SJSA1 (cell line): ENCODE results near the gene SDF2L1. TPM values are rescaled to one million over a fixed set of nuclear protein-coding genes. Genes with fewer than 3 reads are reported as not detected.
A peak's percentile ranks its signal among the peaks of the same experiment; 100 is the strongest.
"Not testable (repeated sequence)": the region's sequence is repeated elsewhere in the genome, so short reads cannot be mapped to it uniquely, and the experiment has no call there.

Experiments
- DNase-seq, 2 experiments: peaks; one replicate each; pipeline ENCODE4 v3.0.0-alpha.2; 2015 to 2020; ENCODE audit warnings: low spot score in 2 of 2, low read depth in 1 of 2
- H3K27ac ChIP-seq: fragments of 250-450 bp; sonication (Bioruptor Pico); 2 replicates; pipeline ENCODE4 v1.5.1; 2020; ENCODE audit warnings: mild to moderate bottlenecking, moderate library complexity
- H3K27me3 ChIP-seq: fragments of 250-450 bp; sonication (Bioruptor Pico); replicated peaks from 2 replicates; pipeline ENCODE4 v1.5.1; 2020; ENCODE audit warnings: mild to moderate bottlenecking, moderate library complexity
- H3K36me3 ChIP-seq: fragments of 250-450 bp; sonication (Bioruptor Pico); 2 replicates; pipeline ENCODE4 v1.5.1; 2020; ENCODE audit warnings: mild to moderate bottlenecking
- H3K4me1 ChIP-seq: fragments of 250-450 bp; sonication (Bioruptor Pico); replicated peaks from 2 replicates; pipeline ENCODE4 v1.6.1; 2021; ENCODE audit warnings: mild to moderate bottlenecking
- H3K4me3 ChIP-seq: fragments of 250-450 bp; sonication (Bioruptor Pico); 2 replicates; pipeline ENCODE4 v1.5.1; 2020; ENCODE audit warnings: mild to moderate bottlenecking
- H3K9me3 ChIP-seq: fragments of 250-450 bp; sonication (Bioruptor Pico); replicated peaks from 2 replicates; pipeline ENCODE4 v1.5.1; 2020; ENCODE audit warnings: mild to moderate bottlenecking
- total RNA-seq: library from RNA; depleted of rRNA; stranded (reverse); fragments of >200 nt; shearing (Covaris generic); gene quantifications from 2 replicates; pipeline ENCODE4 v1.2.3, GENCODE V29; 2014

SDF2L1 gene
- total RNA-seq, 1 experiment from 2014 or later, result 64.3 TPM

DNA sequence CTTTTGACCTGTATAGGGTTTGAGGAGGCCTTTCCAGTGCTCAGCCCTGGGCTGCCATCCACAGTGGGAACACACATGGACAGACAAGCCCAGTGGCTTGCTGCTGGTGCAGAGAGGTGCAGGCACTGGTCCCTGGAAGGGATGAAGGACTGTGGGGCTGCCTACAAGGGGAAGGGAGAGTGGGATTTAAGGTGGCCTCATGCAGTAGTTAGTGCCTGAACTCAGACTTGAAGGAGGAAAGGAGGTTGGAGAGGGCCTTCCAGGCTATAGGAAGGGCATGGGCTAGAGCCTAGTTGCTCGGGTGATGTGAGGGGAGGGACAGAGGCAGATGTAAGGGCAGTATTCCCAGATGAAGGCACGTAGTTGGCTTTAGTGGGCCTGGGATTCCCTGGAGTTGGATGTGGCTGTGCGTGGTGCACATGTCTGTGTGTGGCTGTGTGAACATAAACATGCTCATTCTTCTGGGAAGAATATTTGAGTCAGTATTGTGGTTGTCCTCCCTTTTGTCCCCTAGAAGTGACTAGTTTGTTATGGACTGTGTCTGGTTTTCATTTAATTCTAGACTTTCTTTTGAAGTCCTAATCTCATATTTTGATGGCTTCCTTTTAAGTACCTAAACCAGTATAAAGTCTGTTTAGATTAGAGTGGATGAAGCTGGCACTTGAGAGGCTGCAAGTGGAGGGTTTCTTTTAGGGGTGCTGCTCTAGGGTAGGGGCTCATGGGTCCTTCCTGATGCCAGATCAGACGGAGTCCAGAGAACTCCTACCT lies 30.7 kb upstream of the SDF2L1 start:
- H3K27me3 ChIP-seq, result no peaks in the 10 kb centered on the region
- DNase-seq, result peak; percentile 64 to 75
- no peaks in the 10 kb centered on the region for H3K9me3 ChIP-seq
- no peak overlapping the region; the same call in 1 of the 2 replicates for H3K27ac ChIP-seq
- H3K4me3 ChIP-seq, result no peak overlapping the region
- peaks cover 73% of the 10 kb centered on the region for H3K36me3 ChIP-seq
- peaks cover 25% of the 10 kb centered on the region for H3K4me1 ChIP-seq

DNA sequence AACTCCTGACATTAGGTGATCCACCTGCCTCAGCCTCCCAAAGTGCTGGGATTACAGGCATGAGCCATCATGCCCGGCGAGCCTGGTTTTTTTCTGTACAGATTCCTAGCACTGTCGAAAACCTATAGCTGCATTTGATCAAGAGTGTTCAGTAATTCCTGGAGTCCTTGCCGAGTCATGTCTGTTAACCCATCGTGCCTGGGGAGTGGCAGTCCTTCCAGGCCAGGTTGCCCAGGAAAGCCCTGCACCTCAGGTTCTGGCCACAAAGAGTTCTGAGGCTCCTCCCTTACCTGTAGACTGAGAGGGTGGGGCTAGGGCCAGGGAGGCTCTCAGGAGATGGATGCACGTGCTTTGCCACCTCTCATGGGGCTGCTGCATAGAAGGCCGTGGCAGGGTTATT lies 29.2 kb upstream of the SDF2L1 start:
- Histone ChIP-seq H3K27me3 (no peaks in the 10 kb centered on the region), H3K27ac (no peak overlapping the region), H3K4me1 (peaks cover 25% of the 10 kb centered on the region), H3K9me3 (no peaks in the 10 kb centered on the region), H3K4me3 (no peak overlapping the region), H3K36me3 (peaks cover 75% of the 10 kb centered on the region)
- DNase-seq, result no peak

DNA sequence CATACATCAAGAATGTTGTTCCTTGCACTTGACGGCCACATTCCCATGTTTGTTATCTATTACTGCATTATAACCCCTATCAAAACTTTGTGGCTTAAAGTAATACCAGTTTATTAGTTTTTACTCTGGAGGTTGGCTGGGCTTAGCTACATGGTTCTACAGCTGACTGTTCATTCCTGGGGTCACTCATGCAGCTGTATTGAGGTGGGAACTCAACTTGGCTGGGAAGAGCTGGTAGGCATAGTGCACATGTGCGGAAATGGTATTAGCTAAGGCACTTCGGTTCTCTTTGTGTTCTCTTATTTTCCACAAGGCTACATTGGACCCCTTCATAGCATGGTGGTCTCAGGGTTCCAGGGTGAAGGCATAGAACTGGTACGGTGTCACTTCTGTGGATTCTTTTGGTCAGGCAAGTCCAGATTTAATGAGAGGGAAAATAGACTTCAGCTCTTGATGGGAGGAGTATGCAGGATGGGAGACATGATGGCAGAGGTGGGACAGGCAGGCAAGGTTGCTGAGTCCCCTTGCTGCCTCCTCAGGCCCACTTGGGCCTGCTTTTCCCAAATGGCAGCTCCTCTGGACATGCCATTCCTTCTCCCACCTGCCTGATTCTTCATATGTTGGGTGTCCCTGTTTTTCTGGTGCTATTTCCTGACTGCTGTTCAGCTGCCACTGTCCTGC lies 28.4 kb upstream of the SDF2L1 start:
- Histone ChIP-seq H3K27ac (no peak overlapping the region), H3K27me3 (no peaks in the 10 kb centered on the region), H3K36me3 (peaks cover 81% of the 10 kb centered on the region), H3K4me3 (no peak overlapping the region), H3K9me3 (no peaks in the 10 kb centered on the region), H3K4me1 (peaks cover 25% of the 10 kb centered on the region)
- DNase-seq, result no peak

DNA sequence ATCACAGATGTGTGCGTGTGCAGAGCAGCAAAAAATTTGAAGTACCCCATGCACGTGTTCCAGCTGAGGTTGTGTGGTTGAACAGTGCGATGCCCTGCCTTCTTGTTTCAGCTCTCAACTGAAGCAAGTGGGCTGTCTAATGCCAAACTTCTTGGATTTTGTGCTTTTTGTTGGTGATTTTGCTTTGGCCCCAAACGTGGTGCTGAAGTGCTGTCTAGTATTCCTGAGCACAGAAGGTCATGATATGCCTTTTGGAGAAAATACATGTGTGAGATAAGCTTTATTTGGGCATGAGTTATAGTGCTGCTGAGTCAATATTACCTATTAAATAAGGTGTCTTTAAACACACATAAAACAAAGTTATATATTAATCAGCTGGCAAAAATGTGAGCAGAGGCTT lies 26.4 kb upstream of the SDF2L1 start:
- no peak overlapping the region for H3K4me3 ChIP-seq
- H3K9me3 ChIP-seq, result no peaks in the 10 kb centered on the region
- H3K27me3 ChIP-seq, result no peaks in the 10 kb centered on the region
- H3K36me3 ChIP-seq, result peaks cover 79% of the 10 kb centered on the region
- peaks cover 25% of the 10 kb centered on the region for H3K4me1 ChIP-seq
- no peak overlapping the region for H3K27ac ChIP-seq
- DNase-seq, result no peak

DNA sequence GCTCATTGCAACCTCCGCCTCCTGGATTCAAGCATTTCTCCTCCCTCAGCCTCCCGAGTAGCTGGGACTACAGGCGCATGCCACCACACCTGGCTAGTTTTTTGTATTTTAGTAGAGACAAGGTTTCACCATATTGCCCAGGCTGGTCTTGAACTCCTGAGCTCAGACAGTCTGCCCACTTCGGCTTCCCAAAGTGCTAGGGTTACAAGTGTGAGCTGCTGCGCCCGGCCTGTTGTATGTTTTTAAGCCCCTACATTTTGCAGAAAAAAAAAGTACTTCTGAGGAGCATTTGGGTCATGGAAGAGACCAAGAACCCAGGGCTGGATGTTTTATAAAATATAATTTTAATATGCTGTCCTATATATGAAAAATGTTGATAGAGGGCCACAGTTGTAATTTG lies 24.8 kb upstream of the SDF2L1 start:
- DNase-seq, H3K4me3 ChIP-seq, H3K27ac ChIP-seq, H3K9me3 ChIP-seq, H3K27me3 ChIP-seq: not testable (repeated sequence)
- Histone ChIP-seq H3K4me1 (peaks cover 11% of the 10 kb centered on the region), H3K36me3 (peaks cover 80% of the 10 kb centered on the region)

DNA sequence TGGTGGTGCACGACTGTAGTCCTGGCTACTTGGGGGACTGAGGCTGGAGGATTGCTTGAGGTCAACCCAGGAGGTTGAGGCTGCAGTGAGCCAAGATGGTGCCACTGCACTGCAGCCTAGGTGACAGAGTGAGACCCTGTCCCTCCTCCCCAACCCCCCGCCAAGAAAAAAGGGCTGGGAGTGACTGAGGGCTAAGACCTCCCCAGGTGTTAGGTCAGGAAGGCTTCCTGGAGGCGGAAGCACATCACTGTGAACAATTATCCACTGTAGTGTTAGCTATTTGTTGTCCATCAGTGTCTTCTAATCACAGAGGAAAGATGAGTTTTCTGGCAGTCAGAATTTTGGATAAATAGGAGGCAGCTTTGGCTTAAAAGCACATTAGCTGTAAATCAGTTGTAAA lies 21.1 kb upstream of the SDF2L1 start:
- Histone ChIP-seq H3K9me3 (no peaks in the 10 kb centered on the region), H3K36me3 (peaks cover 83% of the 10 kb centered on the region), H3K27me3 (no peaks in the 10 kb centered on the region), H3K27ac (no peak overlapping the region), H3K4me3 (no peak overlapping the region), H3K4me1 (peaks cover 8% of the 10 kb centered on the region)
- no peak for DNase-seq

DNA sequence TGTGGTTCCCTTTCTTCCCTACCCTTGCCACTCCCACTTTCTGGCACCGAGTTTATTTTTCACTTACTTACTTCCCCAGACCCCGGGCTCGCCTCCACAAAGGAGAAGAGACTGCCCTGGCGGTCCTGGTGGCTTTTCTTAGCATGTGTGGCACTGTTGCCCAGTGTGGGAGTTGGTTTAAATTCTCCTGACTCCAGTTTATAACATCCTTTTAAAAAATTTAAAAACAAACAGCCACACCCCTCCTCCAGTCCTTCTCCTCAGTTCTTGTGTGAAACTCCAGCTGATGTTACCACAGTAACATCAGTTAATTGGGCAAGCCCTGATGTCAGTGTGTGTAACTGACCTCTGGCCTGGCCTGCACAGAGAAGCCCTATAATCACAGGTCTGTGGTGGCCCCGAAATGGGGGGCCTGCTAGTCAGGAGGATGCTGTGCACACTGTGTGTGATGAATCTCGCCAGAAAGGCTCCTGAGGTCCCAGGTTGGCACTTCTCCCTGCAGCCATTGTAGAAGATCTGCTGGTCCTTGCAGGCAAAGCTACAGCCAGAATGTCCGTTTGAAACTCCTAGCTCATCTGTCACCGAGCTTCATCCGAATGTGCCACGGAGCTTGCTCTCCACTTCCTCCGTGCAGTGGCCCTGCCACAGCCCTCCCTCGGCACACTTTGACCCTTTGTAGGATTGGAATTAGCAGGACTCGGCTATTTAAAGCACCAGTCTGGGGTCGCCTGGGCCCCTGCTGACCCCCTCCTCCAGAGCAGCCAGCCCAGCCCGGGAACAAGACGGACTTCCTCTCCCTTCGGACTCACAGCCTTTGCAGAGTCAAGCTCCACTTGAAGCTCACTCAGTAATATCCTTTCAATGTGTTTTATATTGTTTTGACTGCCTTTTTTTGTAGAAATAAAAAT lies 19.8 kb upstream of the SDF2L1 start:
- Histone ChIP-seq H3K4me3 (no peak overlapping the region), H3K9me3 (no peaks in the 10 kb centered on the region), H3K27me3 (no peaks in the 10 kb centered on the region), H3K27ac (no peak overlapping the region), H3K4me1 (peaks cover 8% of the 10 kb centered on the region), H3K36me3 (peaks cover 84% of the 10 kb centered on the region)
- no peak for DNase-seq

DNA sequence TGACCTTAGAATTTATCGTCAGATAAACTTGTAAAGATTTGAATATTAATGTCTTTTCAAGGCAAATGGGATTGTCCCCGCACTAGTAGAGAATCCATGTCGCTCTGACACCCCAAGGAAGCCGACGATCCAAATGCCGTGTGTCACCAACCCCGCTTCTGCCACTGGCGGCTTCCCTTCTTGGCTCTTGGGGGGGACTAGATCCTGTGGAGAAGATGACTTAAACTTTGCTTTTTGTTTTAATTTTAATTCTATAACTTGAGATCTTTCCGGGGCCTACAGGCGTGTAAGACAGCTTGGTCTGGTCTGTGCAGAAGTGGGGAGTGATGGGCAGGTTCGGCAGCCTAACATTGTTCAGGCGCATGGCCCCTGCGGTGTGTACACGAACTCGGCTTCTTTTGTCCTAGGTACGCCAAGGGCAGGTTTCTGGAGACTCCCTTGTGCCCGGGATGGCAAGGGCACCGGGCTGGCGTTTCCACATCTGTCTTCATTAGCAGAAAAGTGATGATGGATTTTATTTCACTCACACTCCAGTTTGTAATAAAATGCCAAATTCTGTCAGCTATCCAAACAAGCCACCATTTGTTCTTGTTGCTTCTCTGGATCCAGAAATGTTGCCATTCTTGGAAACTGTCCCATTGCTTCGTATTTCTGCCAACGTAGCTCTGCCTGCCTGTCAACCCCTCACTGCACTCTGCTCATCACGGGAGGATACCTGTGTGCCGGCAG lies 19.0 kb upstream of the SDF2L1 start:
- Histone ChIP-seq H3K4me1 (peaks cover 8% of the 10 kb centered on the region), H3K27ac (no peak overlapping the region), H3K27me3 (no peaks in the 10 kb centered on the region), H3K4me3 (no peak overlapping the region), H3K9me3 (no peaks in the 10 kb centered on the region), H3K36me3 (peaks cover 82% of the 10 kb centered on the region)
- DNase-seq, result no peak

DNA sequence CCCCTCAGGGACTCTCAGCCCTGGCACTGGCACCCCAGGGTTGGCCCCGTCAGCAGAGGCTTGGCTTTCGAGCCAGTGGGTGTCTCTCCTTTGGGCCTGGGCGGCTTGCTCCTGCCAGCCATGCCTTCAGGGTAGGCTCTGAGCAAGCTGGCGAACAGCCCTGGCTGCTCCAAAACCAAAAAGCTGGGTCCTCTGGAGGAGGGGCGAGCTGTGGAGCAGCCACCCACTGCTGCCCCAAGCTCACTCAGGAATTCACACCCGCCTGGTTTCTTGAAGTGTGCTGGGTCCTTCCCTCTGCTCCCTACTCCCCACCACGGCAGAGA lies 18.5 kb upstream of the SDF2L1 start:
- no peak overlapping the region for H3K27ac ChIP-seq
- DNase-seq, result no peak
- peaks cover 84% of the 10 kb centered on the region for H3K36me3 ChIP-seq
- peaks cover 8% of the 10 kb centered on the region for H3K4me1 ChIP-seq
- H3K4me3 ChIP-seq, result no peak overlapping the region
- H3K27me3 ChIP-seq, result no peaks in the 10 kb centered on the region
- no peaks in the 10 kb centered on the region for H3K9me3 ChIP-seq

DNA sequence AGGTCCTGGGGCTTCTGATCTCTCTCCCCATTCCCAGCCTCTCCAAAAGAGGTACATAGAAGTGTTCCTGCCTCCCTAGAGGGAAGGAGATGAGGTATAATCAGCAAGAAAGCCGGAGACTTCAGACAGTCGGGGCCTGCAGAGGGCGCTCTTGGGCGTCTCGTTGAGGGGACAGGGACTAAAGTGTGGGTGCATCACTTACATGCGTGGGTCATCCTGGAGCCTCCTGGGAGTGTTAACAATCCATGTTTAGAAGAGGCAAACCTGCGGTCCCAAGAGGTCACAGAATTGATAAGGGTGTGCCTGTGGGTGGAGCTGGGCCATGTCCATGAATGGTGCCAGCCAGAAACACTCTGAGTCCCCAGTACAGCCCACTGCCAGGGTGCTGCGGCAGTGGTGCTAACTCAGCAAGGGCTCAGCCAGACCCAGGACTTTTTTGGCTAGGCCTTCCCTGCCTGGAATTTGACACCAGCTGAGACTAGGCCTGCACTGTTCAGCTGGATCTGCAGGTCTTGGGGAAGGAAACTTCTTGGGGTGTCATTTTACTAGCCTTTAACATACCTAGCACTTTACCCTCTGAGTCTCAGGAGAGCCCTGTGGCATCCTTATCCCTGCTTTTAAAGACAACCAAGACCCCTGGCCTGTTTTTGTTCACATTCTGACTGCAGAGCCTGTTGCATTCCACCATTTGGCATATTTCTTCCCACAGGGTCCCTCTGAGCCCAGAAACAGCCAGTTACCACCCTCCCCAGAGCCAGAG lies 17.8 kb upstream of the SDF2L1 start:
- Histone ChIP-seq H3K27ac (no peak overlapping the region), H3K4me3 (no peak overlapping the region), H3K9me3 (peaks cover 3% of the 10 kb centered on the region), H3K4me1 (peaks cover 12% of the 10 kb centered on the region), H3K27me3 (no peaks in the 10 kb centered on the region), H3K36me3 (peaks cover 84% of the 10 kb centered on the region)
- DNase-seq, result no peak

DNA sequence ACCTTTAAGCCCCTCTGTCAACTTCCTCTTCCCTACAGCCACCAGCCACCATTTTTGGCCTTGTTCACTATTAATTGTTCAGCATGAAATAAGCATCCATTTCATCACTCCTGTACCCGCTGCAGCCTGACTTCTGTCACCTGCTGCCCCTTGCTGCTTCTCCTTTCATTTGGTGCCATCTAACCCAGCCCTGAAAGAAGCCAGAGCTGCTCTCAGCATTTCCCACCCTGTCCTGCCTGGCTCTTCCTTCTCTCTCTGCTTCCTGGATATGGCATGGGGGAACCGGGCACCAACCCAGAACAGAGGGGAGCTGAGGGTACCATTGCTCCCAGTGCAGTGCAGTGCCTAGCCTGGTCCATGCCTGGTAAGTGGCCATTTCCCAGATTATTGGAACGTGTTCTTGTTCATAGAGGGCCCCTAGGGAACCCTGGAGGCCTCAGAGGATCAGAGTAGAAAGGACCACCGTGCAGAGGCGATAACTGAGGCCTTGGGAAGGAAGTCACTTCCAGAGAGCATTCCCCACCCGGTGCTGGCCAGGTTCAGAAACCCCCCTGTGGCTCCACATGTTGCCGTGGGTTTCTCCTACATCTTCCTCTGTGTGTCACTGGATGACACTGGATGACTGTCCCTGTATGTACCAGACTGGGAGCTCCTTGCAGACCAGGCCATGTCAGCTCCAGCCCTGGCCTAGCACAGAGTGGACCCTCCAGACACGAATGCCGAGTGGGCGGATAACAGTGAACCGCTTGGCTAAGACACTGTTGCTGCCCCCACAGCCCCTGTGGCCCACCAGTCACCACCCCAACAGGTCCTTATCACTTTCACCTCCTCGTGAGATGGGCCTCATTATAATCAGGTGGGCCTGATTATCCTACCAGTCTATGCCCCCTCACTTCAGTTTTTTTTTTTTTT lies 17.0 kb upstream of the SDF2L1 start:
- H3K27me3 ChIP-seq, result no peaks in the 10 kb centered on the region
- no peak overlapping the region for H3K27ac ChIP-seq
- no peak for DNase-seq
- H3K4me3 ChIP-seq, result no peak overlapping the region
- H3K9me3 ChIP-seq, result peaks cover 6% of the 10 kb centered on the region
- peaks cover 9% of the 10 kb centered on the region for H3K4me1 ChIP-seq
- peaks cover 80% of the 10 kb centered on the region for H3K36me3 ChIP-seq

DNA sequence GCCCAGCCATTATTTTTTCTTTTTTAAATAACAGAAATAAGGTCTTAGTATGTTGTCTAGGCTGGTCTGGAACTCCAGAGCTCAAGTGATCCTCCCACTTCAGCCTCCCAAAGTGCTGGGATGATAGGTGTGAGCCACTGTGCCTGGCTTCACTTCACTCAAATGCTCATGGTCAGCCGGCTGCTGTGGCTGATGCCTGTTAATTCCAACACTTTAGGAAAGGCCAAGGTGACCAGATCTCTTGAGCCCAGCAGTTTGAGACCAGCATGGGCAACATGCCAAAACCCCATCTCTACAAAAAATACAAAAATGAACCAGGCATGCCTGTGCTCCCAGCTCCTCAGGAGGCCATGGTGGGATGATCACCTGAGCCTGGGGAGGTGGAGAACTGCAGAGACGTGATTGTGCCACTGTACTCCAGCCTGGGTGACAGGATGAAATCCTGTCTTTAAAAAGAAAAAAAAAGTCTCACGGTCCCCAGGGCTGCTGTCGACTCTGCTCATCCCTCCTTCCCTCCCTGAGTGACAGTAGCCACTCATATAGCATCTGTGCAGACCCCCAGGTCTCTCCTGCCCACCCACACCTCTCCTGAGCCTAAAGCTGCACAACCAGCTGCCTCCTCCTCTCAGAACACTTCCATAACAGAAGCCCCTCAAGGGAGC lies 15.9 kb upstream of the SDF2L1 start:
- Histone ChIP-seq H3K27me3 (no peaks in the 10 kb centered on the region), H3K27ac (no peak overlapping the region), H3K4me3 (no peak overlapping the region), H3K4me1 (peaks cover 9% of the 10 kb centered on the region), H3K9me3 (peaks cover 6% of the 10 kb centered on the region), H3K36me3 (peaks cover 71% of the 10 kb centered on the region)
- no peak for DNase-seq
